Transverse colon (tissue), 4 donors: ENCODE measurements around the gene PRDM9.

Source experiments
- POLR2A ChIP-seq: fragments of 450-650 bp; IDR thresholded peaks from one replicate; pipeline ENCODE4 v1.6.1; 2016; ENCODE audit warnings: antibody characterized with exemption, mild to moderate bottlenecking, moderate library complexity
- POLR2AphosphoS5 ChIP-seq, 3 donors: sonication (generic); formaldehyde crosslinking; IDR thresholded peaks; one replicate each; pipeline ENCODE4 v1.6.1; 2016; ENCODE audit warnings: antibody characterized with exemption in 3 of 3
- TF ChIP-seq, protein P1 (sequence below), 5 experiments: fragments of 200-600 bp in 3 of 5; fragments of 450-650 bp in 2 of 5; sonication (generic) in 3 of 5; IDR thresholded peaks; 1 replicate in 2 of 5; 2 replicates in 3 of 5; pipeline ENCODE4 v1.5.1; 2016 to 2017; ENCODE audit warnings: antibody characterized with exemption in 5 of 5, inconsistent platforms in 3 of 5, mild to moderate bottlenecking in 2 of 5, moderate library complexity in 1 of 5

DNA sequence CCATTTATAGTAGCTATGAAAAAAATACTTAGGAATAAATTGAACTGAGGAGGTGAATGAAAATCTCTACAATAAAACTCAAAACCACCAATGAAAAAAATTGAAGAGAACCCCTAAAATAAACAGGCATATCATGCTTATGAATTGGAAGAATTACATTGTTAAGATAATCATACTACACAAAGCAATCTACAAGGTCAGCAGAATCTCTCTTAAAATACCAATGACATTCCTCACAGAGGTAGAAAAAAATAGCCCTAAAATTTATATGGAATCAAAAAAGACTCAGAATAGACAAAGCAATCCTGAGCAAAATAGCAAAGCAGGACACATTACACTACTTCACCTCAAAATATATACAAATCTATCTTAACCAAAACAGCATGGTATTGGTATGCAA, 23.2 kb downstream of the PRDM9 start:
- TF ChIP-seq POLR2AphosphoS5 (IDR thresholded peaks at IDR 0.05) = no peak
- no peak for TF ChIP-seq POLR2A
- TF ChIP-seq, protein P1, sequence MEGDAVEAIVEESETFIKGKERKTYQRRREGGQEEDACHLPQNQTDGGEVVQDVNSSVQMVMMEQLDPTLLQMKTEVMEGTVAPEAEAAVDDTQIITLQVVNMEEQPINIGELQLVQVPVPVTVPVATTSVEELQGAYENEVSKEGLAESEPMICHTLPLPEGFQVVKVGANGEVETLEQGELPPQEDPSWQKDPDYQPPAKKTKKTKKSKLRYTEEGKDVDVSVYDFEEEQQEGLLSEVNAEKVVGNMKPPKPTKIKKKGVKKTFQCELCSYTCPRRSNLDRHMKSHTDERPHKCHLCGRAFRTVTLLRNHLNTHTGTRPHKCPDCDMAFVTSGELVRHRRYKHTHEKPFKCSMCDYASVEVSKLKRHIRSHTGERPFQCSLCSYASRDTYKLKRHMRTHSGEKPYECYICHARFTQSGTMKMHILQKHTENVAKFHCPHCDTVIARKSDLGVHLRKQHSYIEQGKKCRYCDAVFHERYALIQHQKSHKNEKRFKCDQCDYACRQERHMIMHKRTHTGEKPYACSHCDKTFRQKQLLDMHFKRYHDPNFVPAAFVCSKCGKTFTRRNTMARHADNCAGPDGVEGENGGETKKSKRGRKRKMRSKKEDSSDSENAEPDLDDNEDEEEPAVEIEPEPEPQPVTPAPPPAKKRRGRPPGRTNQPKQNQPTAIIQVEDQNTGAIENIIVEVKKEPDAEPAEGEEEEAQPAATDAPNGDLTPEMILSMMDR (IDR thresholded peaks at IDR 0.05) = no peak
